ENCODE measurements around the gene LRFN3.
"Not testable (repeated sequence)": the region's sequence is repeated elsewhere in the genome, so short reads cannot be mapped to it uniquely, and the experiment has no call there.

Gene LRFN3

DNA sequence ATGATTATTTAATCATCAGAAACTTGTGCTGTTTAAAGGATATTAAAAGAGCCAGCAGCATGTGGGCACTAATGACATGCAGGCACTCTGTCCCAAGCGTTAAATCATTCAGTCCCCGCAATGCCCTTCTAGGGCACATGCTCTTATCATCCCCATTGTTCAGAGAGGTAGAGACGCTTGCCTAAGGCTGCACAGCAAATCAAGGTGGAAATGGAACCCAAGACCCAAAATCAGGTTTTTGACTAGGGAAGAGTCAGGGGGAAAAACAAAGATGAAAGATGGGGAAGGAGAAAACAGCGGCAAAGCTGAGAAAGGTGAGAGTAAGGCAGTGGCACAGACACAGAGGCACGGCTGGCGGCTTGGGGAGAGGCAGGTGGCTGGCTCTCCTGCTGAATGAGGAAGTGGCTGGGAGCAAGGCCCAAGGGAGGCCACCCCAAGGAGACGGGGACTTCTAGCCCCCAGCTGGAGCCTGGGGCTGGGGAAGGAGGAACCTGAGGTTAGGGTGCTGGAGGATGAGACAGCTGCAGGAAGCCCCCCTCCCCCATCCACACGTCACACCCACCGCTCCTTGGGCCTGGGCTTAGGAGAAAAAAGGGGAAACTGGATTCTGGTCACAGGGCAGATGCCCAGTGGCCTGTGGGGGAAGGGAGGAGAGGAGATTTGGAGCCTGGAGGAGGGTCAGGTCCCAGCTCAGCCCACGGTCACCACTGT is 27.0 kb upstream of the LRFN3 start:
- Histone ChIP-seq H3K4me1 (no peaks in the 10 kb centered on the region), H3K27ac (no peak overlapping the region), H3K4me3 (no peak overlapping the region), H3K9me3 (no peaks in the 10 kb centered on the region), H3K36me3 (no peaks in the 10 kb centered on the region), H3K27me3 (peaks cover 0 to 6% of the 10 kb centered on the region in 2 donors)
- intact Hi-C loops (cut with DNase I; ENCODE audit: low total_unique reads), result no loop called here
- peak; percentile 76 to 90 for DNase-seq
- TF ChIP-seq, protein P1, sequence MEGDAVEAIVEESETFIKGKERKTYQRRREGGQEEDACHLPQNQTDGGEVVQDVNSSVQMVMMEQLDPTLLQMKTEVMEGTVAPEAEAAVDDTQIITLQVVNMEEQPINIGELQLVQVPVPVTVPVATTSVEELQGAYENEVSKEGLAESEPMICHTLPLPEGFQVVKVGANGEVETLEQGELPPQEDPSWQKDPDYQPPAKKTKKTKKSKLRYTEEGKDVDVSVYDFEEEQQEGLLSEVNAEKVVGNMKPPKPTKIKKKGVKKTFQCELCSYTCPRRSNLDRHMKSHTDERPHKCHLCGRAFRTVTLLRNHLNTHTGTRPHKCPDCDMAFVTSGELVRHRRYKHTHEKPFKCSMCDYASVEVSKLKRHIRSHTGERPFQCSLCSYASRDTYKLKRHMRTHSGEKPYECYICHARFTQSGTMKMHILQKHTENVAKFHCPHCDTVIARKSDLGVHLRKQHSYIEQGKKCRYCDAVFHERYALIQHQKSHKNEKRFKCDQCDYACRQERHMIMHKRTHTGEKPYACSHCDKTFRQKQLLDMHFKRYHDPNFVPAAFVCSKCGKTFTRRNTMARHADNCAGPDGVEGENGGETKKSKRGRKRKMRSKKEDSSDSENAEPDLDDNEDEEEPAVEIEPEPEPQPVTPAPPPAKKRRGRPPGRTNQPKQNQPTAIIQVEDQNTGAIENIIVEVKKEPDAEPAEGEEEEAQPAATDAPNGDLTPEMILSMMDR (IDR thresholded peaks at IDR 0.05), result no peak

DNA sequence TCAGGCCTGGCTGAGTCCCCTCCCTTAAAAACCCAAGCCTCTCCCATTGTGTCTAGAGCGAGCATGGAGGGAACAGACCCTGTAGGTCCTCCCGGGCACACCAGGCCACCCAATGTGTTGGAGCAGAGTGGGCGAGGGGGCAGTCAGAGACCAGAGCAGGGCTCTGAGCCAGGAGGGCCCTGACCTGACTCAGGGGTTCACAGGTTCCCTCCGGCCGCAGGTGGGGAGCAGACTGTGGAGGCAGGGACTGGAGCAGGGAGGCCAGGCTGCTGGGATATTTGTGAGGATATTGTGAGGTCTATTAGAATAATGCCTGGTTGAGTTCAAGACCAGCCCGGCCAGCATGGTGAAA is 26.5 kb upstream of the LRFN3 start:
- no peak overlapping the region for H3K27ac ChIP-seq
- H3K4me1 ChIP-seq, result no peaks in the 10 kb centered on the region
- no peaks in the 10 kb centered on the region for H3K36me3 ChIP-seq
- no peaks in the 10 kb centered on the region for H3K9me3 ChIP-seq
- peaks cover 0 to 6% of the 10 kb centered on the region in 2 donors for H3K27me3 ChIP-seq
- DNase-seq, result no peak
- TF ChIP-seq, protein P1 (IDR thresholded peaks at IDR 0.05), result no peak
- intact Hi-C loops (cut with DNase I; ENCODE audit: low total_unique reads), result no loop called here
- no peak overlapping the region for H3K4me3 ChIP-seq

DNA sequence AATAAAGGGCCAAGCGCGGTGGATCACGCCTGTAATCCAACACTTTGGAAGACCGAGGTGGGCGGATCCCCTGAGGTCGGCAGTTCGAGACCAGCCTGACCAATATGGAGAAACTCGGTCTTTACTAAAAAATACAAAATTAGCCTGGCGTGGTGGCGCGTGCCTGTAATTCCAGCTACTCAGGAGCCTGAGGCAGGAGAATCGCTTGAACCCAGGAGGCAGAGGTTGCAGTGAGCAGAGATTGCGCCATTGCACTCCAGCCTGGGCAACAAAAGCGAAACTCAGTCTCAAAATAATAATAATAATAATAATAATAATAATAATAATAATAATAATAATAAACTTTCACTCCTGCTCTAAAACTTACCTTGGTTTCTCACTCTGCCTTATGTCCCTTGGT is 25.8 kb upstream of the LRFN3 start:
- H3K36me3 ChIP-seq; H3K27me3 ChIP-seq; H3K27ac ChIP-seq; H3K9me3 ChIP-seq; H3K4me3 ChIP-seq; intact Hi-C loops (cut with DNase I; ENCODE audit: low total_unique reads); DNase-seq; H3K4me1 ChIP-seq: not testable (repeated sequence)

DNA sequence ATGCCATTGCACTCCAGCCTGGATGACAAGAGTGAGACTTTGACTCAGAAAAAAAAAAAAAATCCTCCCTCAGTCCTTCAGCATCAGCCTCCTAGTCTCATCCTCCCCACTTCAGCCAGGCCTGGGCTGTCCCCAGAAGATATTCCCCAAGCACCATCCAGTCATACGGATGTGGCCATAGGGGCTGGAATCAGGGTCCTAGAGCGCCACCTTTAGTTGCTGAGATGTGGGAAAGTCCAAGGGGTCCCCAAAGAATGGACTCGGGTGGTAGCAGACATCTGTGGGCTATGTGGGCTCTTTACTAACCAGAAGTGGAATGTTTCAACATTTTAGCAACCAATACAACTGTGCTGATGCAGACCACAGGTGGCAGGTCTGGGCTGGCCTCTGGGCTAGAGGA is 25.0 kb upstream of the LRFN3 start:
- intact Hi-C loops (cut with DNase I; ENCODE audit: low total_unique reads), result no loop called here

DNA sequence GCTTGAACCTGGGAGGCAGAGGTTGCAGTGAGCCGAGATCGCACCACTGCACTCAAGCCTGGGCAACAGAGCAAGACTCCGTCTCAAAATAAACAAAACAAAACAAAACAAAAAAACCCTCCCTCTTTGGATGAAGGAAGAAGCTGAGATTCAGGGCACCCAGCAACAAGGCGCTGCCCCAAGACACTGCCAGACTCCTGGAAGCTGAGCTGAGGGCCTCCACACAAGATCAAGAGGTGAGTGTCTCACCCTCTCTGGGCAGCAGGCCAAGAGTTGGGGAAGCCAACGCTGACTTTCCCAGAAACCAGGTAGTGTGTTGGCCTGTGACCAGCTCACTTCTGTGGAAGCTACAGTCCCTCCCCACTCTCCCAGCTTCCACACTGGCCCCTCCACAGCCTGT is 24.4 kb upstream of the LRFN3 start:
- Histone ChIP-seq H3K4me1 (no peaks in the 10 kb centered on the region), H3K4me3 (no peak overlapping the region), H3K27me3 (peaks cover 0 to 6% of the 10 kb centered on the region in 2 donors), H3K9me3 (no peaks in the 10 kb centered on the region), H3K27ac (no peak overlapping the region), H3K36me3 (no peaks in the 10 kb centered on the region)
- TF ChIP-seq, protein P1 (IDR thresholded peaks at IDR 0.05), result no peak
- no peak for DNase-seq
- intact Hi-C loops (cut with DNase I; ENCODE audit: low total_unique reads), result no loop called here

More for the DNA sequence above, 25.0 kb upstream of the LRFN3 start:
- no peaks in the 10 kb centered on the region for H3K4me1 ChIP-seq
- no peak overlapping the region for H3K4me3 ChIP-seq
- H3K27me3 ChIP-seq, result peaks cover 0 to 6% of the 10 kb centered on the region in 2 donors
- DNase-seq, result no peak
- TF ChIP-seq, protein P1 (IDR thresholded peaks at IDR 0.05), result no peak
- no peaks in the 10 kb centered on the region for H3K36me3 ChIP-seq
- no peak overlapping the region for H3K27ac ChIP-seq
- no peaks in the 10 kb centered on the region for H3K9me3 ChIP-seq

DNA sequence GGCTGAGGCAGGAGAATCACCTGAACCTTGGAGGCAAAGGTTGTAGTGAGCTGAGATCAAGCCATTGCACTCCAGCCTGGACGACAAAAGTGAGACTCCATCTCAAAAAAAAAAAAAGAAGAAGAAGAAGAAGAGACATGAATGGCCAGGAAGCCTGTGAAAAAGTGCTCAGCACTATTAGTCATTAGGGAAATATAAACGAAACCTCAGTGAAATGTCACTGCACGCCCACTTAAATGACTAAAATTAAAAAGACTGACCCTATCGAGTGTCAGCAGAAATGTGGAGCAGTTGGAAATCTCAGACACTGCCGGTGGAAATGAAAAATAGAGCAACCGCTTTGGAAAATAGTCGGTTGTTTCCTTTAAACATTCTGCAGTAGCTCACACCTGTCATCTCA is 22.6 kb upstream of the LRFN3 start:
- H3K9me3 ChIP-seq, result no peaks in the 10 kb centered on the region
- intact Hi-C loops (cut with DNase I; ENCODE audit: low total_unique reads), result no loop called here
- H3K4me1 ChIP-seq, result no peaks in the 10 kb centered on the region
- TF ChIP-seq, protein P1 (IDR thresholded peaks at IDR 0.05), result no peak
- no peak for DNase-seq
- no peaks in the 10 kb centered on the region for H3K36me3 ChIP-seq
- H3K27ac ChIP-seq, result no peak overlapping the region
- H3K4me3 ChIP-seq, result no peak overlapping the region
- H3K27me3 ChIP-seq, result peaks cover 0 to 11% of the 10 kb centered on the region in 2 donors
